Left forelimb (tissue), 1 donor: ENCODE data around the gene ECE1.
"Not testable (repeated sequence)": the region's sequence is repeated elsewhere in the genome, so short reads cannot be mapped to it uniquely, and the experiment has no call there.

Experiments used
- DNase-seq: peaks from one replicate; pipeline ENCODE4 v3.0.0-alpha.2; 2018; ENCODE audit warnings: low spot score

Gene ECE1

DNA sequence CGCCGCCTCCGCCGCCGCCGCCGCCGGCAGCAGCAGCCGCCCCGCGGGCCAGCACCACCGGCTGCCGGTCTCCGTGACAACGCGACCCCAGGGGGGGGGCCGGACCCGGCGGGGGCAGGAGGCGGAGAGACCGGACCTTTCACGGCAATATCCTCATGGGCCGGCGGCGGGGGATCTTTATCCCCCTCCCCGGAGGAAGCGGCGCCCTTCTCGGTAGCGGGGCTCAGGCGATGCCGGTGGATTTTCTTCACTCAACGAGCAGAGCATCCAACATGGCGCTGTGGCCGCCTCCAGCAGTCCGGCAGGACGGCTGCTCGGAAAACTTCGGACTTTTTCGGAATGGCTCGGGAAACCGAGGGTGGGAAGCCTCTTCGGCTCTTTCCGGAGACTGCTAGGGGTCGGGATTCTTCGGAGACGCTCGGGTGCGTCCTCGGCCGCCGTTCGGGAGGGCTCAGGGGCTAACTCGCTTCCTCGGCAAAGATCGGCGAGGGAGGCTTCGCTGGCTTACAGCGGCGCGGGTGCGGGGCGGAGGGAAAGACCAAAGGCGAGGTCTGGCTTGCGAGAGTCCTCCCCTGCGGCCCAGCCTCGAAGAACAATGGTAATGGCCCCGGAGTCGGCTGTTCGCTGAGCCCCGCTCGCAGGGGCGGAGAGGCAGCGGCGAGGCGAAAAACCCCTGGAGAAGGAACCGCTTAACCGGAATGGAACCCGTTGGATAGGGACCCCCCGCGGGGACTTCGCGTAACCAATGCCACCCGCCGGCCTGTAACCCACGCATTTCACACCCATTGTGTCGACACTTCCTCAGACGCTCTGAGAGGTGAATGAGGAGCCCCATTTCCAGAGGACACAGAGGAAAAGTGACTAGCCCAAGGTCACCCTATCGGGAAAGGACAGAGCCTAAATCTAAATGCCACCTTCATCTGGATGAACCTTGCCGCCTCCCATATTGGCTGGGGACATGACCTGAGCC, 113.4 kb downstream of the ECE1 start, which contains the start of gene EIF4G3:
EIF4G3 (minus strand) TSS at position 312 of the 970 bp plus-strand sequence. CDS start 174,155 bp downstream, outside the sequence.
- peak; percentile 99 for DNase-seq

DNA sequence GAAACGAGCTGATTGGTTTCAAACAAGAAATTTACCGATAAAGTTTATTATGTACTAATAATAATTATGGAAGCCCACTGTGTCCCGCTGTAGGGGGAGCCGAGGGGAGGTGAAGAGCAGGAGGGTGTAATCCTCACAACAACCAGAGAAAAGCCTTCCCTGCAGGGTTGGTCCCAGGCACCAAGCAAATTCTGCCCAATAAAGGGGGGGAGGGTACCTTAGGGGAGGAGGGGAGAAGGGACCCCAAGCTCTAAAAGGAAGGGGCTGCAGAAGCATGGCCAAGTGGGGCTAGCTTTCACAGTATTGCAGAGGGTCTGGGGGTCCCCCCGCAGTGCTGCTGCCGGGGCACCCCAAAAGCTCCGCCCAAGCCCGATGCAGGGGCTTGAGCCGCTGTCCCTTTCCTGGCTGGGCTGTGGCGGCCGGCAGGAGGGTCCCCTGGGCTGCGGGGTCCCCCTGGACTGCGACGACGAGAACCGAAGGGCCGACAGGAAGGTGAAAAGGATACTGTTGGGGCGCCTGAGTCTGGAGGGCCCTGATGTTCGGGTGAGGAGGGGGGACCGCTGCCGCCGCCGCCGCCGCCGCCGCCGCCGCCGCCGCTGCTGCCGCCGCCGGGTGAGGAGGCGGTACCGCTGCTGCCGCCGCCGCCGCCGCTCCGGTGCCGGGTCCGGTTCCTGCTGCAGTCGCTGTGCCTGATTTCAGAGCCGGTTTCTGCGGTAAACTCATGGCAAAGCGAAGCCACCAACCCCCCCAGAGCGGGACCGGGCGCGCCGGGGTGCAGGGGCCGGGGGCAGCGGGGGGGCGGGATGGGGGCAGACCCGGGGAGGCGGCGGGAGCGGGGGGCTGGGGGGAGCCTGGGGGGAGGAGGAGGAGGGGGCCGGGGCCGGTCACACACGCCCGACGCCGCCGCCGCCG, 114.3 kb downstream of the ECE1 start:
- DNase-seq: no peak

DNA sequence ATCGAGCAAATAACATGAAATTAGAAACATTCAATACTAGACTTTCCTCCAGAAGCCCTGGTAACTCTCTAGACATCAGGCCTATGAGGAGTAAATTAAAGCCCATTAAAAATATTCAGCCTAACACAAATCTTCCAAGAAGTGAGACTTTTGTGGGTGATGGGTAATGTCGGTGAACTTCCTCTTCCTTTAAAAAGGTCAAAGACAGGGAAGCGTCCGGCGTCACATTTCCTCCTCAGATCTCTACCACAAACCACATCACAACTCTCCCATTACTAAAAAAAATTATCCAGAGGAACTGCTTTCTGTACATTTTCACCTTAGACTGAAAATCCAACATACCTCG, 115.0 kb downstream of the ECE1 start:
- DNase-seq: no peak

DNA sequence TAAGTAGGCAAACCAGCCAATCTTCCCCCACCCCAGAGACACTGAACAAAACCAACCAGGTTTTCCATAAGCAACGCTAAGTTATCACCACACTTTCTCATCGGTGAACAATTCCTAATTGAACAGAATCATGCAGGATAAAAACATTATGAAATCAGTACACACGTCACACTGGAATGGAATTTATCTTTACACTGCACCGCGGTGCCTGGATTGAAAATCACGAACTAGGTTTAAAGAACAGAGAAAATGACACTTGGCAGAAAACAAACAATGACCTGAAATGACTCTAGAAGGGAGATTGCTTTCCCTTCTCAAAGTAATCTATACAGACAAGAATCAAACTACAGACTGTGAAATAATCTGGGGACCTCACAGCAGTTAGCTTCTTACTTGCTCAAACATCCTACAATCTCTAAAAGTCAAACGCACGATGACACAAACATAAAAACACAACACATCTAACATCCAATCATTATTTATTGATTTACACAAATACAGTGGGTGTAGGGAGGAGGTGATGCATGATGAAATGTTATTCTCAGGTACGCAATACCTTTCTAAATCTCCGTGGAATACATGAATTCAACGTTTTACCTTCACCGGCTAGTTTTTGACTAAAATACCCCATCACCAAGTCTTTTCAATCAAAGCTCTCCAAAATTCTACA, 115.5 kb downstream of the ECE1 start:
- no peak for DNase-seq

DNA sequence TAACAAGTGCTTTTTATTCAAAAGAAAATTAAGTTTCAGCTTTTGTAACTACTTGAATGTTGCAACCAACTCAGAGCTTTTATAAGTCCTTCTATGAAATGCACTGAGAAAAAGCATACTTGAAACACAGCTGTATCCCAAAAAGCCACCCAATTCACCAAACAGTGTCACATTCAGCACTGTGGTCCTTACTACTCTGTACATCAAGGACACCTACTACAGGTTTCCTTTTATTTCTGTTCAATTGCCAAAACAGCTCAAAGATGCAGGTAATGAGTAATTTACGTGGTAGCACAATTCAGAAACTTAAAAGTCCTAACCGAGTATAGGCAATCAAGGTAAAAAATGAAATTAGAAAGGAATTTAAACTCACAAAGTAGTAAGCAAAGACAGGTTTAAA, 116.0 kb downstream of the ECE1 start:
- DNase-seq: no peak

DNA sequence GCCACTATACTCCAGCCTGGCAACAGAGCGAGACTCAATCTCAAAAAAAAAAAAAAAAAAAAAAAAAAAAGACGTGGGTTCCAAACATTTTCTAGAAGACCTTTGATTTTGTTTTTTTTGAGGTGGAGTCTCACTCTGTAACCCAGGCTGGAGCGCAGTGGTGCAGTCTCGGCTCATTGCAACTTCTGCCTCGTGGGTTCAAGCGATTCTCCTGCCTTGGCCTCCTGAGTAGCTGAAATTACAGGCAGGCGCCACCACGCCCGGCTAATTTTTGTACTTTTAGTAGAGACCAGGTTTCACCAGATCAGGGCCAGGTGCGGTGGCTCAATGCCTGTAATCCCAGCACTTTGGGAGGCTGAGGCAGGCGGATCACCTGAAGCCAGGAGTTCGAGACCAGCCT, 117.2 kb downstream of the ECE1 start:
- DNase-seq: not testable (repeated sequence)

DNA sequence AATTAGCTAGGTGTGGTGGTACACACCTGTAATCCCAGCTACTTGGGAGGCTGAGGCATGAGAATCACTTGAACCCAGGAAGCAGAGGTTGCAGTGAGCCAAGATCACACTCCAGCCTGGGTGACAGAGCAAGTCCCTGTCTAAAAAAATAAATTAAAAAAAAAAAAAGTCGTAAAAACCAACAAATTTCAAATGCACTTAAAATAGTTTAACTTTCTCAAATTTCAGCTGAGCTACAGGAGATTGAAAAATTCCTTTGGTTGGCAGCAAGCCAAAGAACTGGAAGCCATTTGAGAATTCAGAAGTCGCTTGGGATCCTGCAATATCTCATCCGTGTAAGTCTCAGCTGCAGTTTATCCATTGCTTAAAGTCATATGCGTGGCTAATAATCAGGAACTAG, 119.4 kb downstream of the ECE1 start:
- DNase-seq: not testable (repeated sequence)

DNA sequence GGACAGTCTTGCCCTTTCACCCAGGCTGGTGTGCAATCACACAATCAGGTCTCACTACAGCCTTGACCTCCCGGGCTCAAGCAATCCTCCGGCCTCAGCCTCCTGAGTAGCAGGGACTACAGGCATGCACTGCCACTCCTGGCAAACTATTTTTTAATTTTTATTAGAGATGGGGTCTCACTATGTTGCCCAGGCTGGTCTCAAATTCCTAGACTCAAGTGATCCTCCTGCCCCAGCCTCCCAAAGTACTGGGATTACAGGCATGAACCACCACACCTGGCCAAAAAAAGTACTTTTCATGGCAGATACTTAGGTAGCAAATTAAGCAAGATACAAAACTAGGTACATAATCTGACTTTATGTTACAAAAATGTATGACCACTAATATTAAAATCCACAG, 121.8 kb downstream of the ECE1 start:
- no peak for DNase-seq
